Endothelial cell (in vitro differentiated cells): ENCODE measurements around the gene SEC22B. TPM values are rescaled to one million over a fixed set of nuclear protein-coding genes. Genes with fewer than 3 reads are reported as not detected.
"Not testable (repeated sequence)": the region's sequence is repeated elsewhere in the genome, so short reads cannot be mapped to it uniquely, and the experiment has no call there.

Experiments used
- DNase-seq: peaks from one replicate; pipeline ENCODE4 v3.0.0; 2021; ENCODE audit warnings: low spot score
- H3K27ac Mint-ChIP-seq: one replicate; pipeline ENCODE4 v1.8.0; 2021; ENCODE audit warnings: mixed read lengths, inconsistent platforms; ENCODE audit not compliant: unreplicated experiment
- H3K27me3 Mint-ChIP-seq: one replicate; pipeline ENCODE4 v1.8.0; 2021; ENCODE audit warnings: mild to moderate bottlenecking, moderate library complexity, mixed read lengths, inconsistent platforms; ENCODE audit not compliant: unreplicated experiment
- H3K36me3 Mint-ChIP-seq: one replicate; pipeline ENCODE4 v1.8.0; 2021; ENCODE audit warnings: mild to moderate bottlenecking, low read depth, mixed read lengths, inconsistent platforms; ENCODE audit not compliant: unreplicated experiment
- H3K4me1 Mint-ChIP-seq: one replicate; pipeline ENCODE4 v1.8.0; 2021; ENCODE audit warnings: mild to moderate bottlenecking, mixed read lengths, inconsistent platforms; ENCODE audit not compliant: unreplicated experiment
- H3K4me3 Mint-ChIP-seq: one replicate; pipeline ENCODE4 v1.8.0; 2021; ENCODE audit warnings: mild to moderate bottlenecking, mixed read lengths, inconsistent platforms; ENCODE audit not compliant: unreplicated experiment
- H3K9me3 Mint-ChIP-seq: one replicate; pipeline ENCODE4 v1.8.0; 2021; ENCODE audit warnings: mixed read lengths, inconsistent platforms; ENCODE audit not compliant: unreplicated experiment
- CTCF ChIP-seq: fragments of 200-600 bp; sonication (generic); IDR thresholded peaks from one replicate; pipeline ENCODE4 v1.5.0; 2021; ENCODE audit warnings: antibody characterized with exemption; ENCODE audit not compliant: unreplicated experiment
- total RNA-seq: library from RNA; stranded (reverse); fragmentation: NEBNext Ultra II Directional; extraction: Animal tissue kit (Norgen Biotek cat#: 25700); gene quantifications from one replicate; pipeline ENCODE4 v1.2.1, GENCODE V29; 2021; ENCODE audit not compliant: unreplicated experiment

The SEC22B gene
- total RNA-seq, 1 donor from 2014 or later: 14.0 TPM

- DNase-seq: no peak
- H3K27me3 Mint-ChIP-seq: no peaks in the 10 kb centered on the region
- no peaks in the 10 kb centered on the region for H3K9me3 Mint-ChIP-seq
- H3K27ac Mint-ChIP-seq: no peak overlapping the region
- no peaks in the 10 kb centered on the region for H3K36me3 Mint-ChIP-seq
- H3K4me3 Mint-ChIP-seq: no peak overlapping the region
- no peak for TF ChIP-seq CTCF
- H3K4me1 Mint-ChIP-seq: peaks cover 12% of the 10 kb centered on the region
Observed at GRCh38 chr1:120178799-120179756, 2.8 kb upstream of the SEC22B start.

- H3K4me1 Mint-ChIP-seq: peaks cover 12% of the 10 kb centered on the region
- not testable (repeated sequence) for H3K27me3 Mint-ChIP-seq, H3K36me3 Mint-ChIP-seq, H3K27ac Mint-ChIP-seq, H3K4me3 Mint-ChIP-seq, H3K9me3 Mint-ChIP-seq, DNase-seq
Observed at GRCh38 chr1:120178058-120178457, 1.7 kb upstream of the SEC22B start.

GRCh38 chr1:120175688-120176087, 632 bp downstream of the SEC22B start:
- not testable (repeated sequence) for H3K9me3 Mint-ChIP-seq, H3K36me3 Mint-ChIP-seq, DNase-seq, H3K27me3 Mint-ChIP-seq
- Mint-ChIP-seq H3K4me3 (peak overlapping the region; percentile 100), H3K4me1 (peaks cover 12% of the 10 kb centered on the region), H3K27ac (peak overlapping the region; percentile 100)

GRCh38 chr1:120164761-120165160, 11.6 kb downstream of the SEC22B start:
- H3K4me1 Mint-ChIP-seq, H3K27me3 Mint-ChIP-seq, H3K36me3 Mint-ChIP-seq, H3K27ac Mint-ChIP-seq, H3K4me3 Mint-ChIP-seq, DNase-seq, H3K9me3 Mint-ChIP-seq: not testable (repeated sequence)

- not testable (repeated sequence) for H3K9me3 Mint-ChIP-seq, H3K27me3 Mint-ChIP-seq, DNase-seq, H3K4me3 Mint-ChIP-seq, H3K36me3 Mint-ChIP-seq, H3K4me1 Mint-ChIP-seq, H3K27ac Mint-ChIP-seq
Observed at GRCh38 chr1:120162015-120162414, 14.3 kb downstream of the SEC22B start.

GRCh38 chr1:120158495-120158894, 17.8 kb downstream of the SEC22B start:
- not testable (repeated sequence) for H3K4me3 Mint-ChIP-seq, H3K27me3 Mint-ChIP-seq, H3K27ac Mint-ChIP-seq, DNase-seq, H3K36me3 Mint-ChIP-seq, H3K4me1 Mint-ChIP-seq, H3K9me3 Mint-ChIP-seq

GRCh38 chr1:120158086-120158485, 18.2 kb downstream of the SEC22B start:
- not testable (repeated sequence) for H3K9me3 Mint-ChIP-seq, H3K4me1 Mint-ChIP-seq, H3K27ac Mint-ChIP-seq, H3K4me3 Mint-ChIP-seq, H3K36me3 Mint-ChIP-seq, DNase-seq, H3K27me3 Mint-ChIP-seq

GRCh38 chr1:120150138-120150822, 26.0 kb downstream of the SEC22B start:
- H3K27me3 Mint-ChIP-seq, H3K4me1 Mint-ChIP-seq, H3K9me3 Mint-ChIP-seq, H3K27ac Mint-ChIP-seq, H3K4me3 Mint-ChIP-seq, H3K36me3 Mint-ChIP-seq, DNase-seq: not testable (repeated sequence)

GRCh38 chr1:120149420-120150059, 26.8 kb downstream of the SEC22B start:
- not testable (repeated sequence) for H3K4me3 Mint-ChIP-seq, H3K27ac Mint-ChIP-seq, H3K9me3 Mint-ChIP-seq, DNase-seq, H3K36me3 Mint-ChIP-seq, H3K4me1 Mint-ChIP-seq, H3K27me3 Mint-ChIP-seq
